Hematopoietic multipotent progenitor cell treated with erythropoietin and hydrocortisone succinate and interleukin-3 and kit ligand, for 15 days (in vitro differentiated cells): ENCODE results near the gene SDHA.
"Not testable (repeated sequence)": the region's sequence is repeated elsewhere in the genome, so short reads cannot be mapped to it uniquely, and the experiment has no call there.

Source experiments
- DNase-seq: peaks from one replicate; pipeline ENCODE4 v3.0.0-alpha.2; 2015; ENCODE audit warnings: low spot score

Gene SDHA

DNA sequence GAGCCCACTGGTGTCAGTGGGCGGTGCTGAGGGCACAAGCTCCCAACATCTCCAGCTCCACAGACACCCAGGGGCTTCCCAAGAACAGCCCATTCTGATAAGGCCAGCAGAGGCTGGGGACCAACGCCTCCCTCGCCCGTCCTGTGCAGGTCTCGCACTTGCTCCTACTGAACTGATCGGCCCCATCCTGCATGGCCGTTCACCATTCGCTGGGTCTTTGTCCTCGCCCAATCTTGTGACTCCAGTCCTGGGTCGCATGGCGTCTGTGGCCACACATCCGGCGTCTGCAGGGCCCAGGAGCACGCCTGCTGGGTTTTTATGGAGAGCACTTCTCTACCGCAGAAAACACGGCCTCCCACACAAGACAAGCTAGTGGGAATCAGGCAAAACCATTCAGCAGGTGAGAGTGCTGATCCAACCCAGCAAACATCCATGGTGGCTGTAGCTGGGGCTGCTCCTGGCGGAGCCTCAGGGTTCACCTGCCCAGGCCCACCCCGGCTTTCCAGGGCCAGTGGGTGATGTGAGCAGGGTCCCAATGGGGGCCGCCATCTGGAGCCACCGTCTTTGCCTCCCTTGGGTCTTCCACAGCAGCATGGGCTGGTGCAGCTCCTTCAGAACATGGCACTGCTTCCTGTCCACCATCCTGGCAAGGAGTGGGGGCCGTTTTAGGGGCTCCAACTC lies 19.5 kb upstream of the SDHA start:
- DNase-seq, result no peak

DNA sequence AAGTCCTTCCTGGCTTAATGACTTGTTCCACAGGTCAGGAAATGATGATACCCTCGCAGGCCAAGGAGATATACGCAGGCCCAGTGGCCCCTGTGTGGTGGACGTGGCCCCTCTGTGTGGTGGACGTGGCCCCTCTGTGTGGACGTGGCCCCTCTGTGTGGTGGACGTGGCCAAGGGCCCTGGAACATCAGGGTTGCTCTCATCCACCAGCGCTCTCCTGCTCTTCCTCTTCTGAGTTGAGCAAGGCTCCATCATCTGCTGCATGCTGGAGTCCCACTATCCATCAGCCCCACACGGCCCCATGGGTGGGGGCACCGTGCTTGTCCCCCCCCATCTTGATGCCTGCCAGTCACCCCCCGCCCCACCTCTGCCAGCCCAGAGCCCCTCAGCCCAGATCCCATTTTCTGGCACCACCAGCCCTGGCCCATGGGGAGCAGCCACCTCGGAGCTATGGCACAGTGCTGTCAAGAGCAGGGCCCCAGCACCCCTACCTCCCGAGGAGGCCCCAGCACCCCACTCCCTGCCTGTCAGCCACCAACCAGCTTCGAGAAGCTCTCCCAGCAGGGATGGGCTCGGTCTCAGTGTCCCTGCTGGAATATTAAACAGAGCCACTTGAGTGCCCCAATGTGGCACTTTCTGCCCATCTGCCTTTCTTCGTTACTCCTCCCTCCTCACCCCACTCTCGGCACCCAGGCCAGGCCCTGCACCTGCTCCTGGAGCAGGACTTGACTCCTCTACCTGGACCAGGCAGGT lies 18.7 kb upstream of the SDHA start:
- DNase-seq, result no peak

DNA sequence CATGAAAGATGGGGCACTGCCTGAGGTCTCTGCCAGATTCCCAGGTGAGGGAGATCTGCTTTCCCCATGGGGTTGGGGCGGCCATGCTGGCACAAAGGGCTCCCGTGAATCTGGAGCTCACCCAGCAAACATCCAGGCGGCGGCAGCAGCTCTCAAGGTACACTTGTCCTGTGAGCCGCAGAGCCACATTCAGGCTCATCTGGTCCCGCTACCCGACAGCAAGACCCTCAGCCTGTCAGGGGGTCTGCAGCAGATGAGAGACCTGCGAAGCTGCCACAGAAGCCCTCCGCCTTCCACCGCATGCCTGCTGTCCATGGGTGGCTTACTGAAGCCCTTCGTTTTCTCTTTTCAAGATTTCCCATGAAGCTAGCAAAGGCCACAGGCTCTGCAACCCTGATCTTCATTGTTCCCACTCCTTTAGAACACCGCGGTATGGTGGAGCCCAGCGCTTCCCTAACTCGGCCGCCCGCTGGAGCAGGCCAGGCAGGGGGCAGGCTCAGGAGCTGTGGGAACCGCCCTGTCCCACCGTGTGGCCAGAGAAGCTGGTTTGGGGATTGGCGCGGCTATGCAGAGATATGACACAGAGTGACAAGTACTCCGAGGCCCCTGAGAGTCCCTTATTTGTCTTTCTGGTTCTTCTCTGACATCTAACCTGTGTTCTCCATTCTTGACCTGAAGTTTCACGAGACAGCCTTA lies 18.0 kb upstream of the SDHA start:
- DNase-seq, result no peak

DNA sequence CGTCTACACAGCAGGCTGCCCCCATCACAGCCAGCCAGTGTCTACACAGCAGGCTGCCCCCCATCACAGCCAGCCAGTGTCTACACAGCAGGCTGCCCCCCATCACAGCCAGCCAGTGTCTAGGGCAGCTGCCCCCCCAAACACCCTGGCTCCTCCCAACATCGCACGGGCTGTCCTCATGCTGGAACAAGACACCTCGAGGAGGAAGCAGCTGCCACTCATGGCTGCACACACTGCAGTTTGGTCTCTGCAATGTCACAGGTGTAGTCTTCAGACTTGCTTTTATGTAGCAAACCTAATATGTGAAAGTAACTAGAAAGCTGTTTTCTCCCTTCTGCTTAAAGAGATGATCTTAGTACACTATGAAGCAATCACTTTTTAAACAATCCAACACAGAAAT lies 17.1 kb upstream of the SDHA start:
- no peak for DNase-seq

DNA sequence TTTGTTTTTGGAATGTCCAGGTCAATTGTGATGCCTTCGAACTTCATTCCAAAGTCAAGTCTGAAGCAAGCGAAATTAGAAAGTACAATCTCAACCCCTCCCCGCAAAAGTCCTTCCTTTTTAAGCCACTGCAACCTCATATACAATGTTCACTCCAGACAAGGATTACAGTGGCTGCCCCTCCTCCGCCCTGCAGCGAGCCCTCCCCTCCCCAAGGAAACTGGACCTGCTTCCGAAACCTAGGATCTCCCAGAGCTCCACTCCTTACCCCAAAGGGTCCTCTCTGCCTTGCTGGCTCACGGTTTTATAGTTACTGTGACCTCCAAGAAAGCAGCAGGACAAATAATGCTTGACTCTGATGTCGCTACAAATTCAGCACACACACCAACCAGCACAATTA lies 16.4 kb upstream of the SDHA start:
- no peak for DNase-seq

DNA sequence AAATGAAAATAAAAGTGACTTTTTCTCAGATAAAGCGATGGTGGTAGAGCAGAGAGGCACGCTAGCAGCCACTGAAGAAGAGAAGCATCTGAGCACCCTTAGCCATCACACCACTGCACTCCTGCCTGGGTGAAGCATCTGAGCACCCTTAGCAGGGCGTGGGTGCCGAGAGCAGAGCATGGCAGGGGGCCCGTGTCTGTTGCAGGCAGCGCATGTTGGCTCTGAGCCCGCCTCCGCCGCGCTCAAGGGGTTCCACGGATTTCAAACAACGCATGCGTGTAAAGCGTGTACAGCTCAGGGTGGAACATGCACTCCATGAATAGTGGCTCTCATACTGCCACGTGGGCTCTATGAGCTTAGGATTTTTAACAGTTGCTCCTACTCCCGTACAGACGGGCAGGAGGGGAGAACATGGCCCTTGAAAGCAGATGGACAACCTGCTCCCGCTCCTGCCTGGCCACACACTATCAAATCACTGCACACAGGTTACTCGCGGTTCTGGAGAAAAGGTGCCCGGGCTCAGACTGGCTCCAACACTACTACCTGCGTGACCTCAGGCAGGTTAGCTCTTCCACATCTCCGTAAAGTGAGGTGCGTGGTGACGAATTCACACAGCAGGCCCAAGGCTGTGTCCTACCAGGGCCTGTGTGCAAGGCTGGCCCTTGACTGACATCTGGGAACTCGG lies 14.7 kb upstream of the SDHA start:
- no peak for DNase-seq

DNA sequence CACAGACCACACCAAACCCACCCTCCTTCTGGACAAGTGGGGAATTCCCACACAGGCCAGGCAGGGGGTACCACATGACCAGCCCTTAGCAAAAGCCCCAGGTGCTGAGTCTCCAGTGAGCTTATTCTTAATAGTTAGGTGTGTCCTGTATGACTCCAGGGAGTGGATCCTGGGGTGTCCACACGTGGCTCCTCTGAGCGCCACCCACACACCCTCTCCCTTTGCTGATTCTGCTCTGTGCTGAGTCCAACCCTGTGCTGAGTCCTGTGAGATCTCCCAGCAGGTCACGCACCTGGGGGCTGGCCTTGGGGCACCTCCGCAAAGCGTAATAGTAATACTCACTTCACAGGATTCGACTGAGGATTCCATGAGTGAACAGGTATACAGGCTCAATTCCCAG lies 14.1 kb upstream of the SDHA start:
- no peak for DNase-seq

DNA sequence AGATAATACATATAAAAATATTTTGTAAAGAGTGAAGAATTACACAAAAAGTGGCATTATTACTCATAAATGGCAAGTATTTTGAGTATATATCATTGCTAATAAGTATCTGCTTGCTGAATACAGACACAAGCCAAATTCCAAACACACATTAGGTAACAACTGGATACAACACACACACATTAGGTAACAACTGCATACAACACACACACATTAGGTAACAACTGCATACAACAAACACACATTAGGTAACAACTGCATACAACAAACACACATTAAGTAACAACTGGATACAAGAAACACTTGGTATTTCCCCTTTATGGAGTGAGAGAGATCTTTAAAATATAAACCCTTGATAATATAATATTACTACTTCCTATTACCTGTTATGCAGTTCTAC lies 13.7 kb upstream of the SDHA start:
- DNase-seq, result no peak

DNA sequence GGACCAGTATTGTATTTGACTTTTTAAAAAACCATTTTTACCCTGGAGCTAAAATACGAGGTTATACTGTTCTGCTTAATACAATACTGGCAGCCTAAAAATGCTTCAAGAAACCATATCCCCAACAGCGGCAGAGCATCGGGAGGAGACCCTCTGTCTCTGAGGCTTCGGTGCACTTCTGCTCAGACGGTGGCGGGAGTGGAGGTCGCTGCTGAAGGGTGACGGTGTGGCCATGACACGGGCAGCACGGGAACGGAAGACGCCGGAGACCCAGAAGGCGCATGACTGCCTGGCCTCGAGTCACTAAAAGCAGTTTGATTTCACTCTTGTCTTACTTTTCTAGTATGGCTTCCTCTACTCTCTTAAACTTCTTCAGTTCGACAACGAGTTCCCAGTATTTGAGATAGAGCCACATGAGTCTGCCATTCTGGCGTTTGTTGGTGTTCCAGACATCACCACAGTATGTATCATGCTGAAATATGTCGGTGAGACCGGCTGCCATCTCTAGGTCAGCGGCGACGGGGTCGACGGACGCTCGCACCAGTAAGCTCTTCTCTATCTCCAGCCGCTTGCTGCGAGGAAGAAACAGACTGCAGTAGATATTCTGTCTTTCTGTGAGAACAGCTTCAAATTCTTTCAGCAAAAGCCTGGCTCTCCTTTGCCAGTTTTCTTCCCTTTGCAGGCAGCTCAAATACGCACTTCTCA lies 13.0 kb upstream of the SDHA start:
- no peak for DNase-seq

DNA sequence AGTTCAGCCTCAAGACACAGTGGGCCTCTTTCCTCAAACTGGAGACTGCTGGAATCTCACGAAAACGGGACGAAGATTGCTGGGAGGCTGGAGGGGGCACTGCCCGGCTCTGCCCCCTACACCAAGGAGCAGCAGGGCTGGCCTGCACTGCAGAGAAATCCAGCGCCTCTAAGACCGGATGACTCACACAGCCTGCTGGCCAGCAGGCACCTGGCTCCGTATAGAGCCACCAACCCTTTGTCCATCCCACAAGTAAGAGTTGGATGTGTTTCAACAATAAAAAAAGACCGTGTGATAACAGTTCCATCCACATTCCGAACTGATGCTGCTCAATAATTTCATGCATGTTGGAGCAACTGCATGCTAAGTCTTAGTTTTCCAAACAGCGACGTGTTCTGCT lies 11.7 kb upstream of the SDHA start:
- DNase-seq, result no peak

DNA sequence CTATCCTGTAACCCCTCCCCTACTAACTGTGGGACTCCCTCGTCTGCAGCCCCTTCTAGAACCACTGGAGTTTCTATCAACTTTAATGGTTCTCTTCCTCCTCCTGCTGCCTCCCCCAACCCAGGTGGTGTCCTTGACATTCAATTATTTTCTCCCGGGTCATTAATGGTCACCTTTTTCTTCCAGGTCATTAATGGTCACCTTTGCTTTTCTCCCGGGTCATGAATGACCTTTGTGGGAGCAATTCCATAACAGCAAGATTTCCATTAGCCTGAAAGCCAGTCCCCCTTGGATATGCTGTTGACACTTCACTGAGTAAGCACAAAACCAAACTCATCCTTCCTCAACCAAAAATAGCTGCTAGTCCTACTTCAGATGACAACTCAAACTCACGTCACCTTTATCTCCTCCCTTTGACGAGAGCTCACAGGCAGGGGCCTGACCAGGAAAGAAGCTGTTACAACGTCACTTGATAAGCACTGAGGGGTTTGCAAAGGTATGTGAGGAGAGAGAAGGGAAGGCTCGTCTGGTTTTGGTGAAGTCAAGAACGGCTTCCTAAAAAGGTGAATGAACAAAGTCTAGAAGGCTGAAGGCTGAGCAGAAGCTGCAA lies 11.1 kb upstream of the SDHA start:
- DNase-seq, result no peak

DNA sequence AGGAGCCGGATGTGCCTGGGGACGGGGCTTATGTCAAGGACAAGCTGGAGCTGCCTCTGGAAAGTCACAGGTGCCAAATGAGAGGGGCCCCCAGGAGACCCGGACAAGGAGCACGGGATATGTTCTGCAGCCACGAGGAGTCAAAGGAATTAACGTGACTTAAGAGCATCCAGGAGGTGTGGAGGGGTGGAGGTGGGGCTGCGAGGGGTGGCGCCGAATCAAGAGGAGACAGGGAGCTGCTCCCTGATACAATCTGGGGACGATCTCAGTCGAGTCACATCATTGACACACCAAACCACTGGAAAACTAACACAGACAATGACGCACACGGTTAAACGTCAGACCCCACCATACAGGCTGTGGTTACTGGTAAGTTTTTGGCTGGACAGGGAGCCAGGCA lies 10.5 kb upstream of the SDHA start:
- DNase-seq, result no peak

DNA sequence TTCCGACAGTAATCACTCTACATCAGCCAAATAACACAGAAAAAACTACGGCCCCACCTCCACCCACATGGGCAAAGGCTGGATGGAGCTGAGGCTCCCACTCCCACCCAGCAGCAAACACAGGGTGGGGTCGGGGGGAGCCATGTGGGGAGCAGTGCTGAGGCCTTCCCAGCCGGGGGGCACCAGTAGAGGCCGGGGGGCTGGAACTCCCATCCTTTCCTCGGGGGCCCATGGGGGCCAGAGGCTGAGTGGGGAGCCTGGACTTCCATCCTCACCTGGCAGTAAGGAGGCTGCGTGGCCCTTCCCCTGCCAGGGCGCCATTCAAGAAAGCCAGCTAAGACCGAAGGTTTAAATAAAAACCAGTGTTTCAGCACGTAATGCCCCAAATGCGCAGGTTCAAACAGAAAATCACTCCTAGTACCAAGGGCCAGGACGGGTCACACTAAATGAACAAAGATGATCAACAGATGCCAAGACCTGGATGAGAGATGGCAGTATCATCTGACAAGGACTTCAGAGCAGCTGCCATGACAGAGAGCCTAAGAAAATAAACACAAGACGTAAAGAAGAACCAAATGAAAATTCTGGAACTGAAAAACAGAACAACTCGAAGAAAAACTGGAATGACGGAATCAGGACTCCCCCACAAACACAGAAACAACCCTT lies 9.5 kb upstream of the SDHA start:
- no peak for DNase-seq

DNA sequence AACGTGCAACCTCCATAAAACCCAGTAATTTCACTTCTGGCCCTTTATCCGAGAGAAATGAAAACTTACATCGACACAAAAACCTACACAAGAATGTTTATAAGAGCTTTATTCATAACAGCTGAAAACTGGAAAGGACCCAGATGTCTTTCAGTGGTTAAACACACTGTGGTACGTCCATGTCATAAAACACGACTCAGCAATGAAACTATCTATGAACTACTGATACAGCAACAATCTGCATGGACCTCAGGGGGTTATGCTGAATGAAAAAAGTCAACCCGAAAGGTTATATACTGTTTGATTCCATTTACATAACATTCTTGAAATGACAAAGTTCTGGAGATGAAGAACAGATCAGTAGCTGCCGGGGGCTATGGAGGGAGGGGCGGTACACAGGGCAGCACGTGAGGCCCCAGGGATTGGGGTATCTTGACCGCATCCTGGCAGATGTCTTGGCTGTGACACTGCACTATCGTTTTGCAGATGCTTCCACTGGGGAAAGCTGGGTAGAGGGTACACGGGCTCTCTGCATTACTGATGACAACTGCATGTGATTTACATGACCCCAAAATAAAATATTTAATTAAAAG lies 4.2 kb upstream of the SDHA start:
- no peak for DNase-seq

DNA sequence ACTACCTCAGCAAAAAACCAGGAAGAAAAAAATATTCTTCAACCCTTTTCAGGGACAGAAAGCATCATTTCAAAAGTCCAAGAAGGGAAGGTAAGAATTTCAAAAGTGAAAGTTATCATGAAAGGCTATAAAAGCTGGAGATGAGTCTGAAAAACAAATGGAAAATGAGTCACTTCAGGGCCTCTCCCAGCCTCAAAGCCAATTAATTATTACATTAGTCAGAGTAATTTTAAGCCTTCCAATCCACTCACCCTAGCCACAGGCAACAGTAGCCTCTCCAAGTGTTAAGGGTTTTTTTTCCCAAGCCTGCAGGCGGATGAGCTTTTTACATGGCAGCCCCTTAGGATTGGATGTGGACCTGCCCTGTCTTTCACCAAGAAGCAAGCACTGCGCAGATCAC lies 2.9 kb upstream of the SDHA start:
- not testable (repeated sequence) for DNase-seq

DNA sequence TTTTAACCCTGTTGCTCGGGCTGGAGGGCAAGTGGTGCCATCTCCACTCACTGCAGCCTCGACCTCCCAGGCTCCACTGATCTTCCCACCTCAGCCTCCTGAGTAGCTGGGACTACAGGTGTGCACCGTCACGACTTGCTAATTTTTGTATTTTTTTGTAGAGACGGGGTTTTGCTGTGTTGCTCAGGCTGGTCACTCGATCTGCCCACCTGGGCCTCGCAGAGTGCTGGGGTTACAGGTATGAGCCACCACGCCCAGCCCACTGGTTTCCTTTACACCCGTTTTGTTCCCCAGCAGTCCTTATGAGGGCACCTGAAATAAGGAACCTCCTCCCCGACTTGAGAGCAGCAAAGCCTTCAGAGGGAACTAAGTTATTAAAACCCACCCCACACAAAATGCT lies 2.0 kb upstream of the SDHA start:
- DNase-seq, result not testable (repeated sequence)

DNA sequence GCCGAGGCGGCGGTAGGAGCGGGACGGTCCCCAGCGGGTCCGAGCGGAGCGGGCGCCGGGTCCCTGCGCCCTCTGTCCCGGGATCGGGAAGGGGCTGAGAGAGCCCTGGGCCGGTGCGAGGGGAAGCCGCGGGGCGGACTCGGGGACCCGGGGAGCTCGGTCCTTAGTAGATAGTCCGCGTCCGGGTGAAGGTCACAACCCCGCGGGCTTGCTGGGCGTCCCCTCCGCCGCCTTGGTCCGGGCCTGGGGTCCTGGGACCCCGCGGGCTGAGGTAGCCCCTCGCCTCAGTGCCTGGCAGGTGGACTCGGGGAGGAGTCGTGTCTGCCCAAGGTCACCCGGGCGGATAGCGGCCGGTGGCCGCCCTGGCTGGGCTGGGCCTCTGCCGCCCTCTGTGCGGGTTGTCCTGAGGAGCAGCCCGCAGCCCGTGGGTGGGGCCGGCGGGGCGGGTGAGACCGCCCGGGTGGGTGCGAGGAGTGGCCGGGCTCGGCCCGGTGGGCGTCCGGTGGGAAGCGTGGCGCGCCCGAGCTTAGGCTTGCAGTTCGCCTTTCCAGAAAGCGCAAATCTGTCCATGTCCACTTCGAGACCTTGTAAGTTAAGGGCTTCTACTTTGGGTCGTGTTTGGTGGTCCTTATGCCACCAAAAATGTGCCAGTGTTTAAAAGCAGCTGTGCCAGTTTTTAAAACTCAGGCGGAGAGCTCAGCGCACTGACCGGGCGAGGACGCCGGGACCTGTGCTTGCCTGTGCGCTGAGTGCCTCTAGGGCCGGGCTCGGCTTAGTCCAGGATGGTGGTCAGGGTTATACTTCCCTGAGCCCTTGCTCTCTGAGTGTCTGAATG lies 554 bp downstream of the SDHA start:
- DNase-seq, result peak; percentile 31

DNA sequence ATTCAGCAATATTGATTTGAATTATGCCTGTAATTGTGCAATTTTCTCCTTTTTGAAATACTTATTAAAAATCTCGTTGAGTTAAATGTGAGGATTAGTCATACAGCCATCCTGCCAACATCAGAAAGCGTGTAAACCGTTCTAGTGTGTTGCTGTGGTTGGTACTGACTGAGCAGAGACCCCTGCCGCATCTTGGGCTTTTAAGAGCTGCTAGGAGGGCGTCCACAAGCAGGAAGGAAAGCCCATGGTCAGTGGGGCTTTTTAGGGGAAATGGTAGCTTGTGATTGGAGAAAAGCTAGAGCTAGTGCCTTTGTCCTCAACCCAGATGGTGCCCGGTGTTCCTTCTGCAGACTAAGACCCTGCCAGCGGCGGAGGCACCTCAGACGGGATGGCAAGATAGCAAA lies 1.3 kb downstream of the SDHA start:
- peak; percentile 33 for DNase-seq

DNA sequence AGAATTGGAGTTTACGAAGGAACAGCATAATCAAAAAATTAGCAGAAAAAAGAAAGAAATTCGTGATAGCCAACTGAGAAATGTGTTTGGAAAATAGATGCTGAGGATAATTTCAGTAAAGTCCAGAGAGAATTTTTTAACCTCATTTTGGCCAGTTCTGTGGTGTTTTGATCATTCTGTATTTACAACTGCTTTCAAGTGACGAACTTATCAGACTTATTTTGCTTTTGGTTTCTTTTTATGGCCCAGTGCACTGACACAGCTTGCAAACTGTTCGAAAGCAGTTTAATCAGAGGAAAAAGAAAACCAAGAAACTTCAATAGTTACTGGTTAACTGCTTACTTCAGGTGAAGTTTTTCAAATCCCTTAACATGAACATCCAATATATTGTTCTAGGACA lies 1.9 kb downstream of the SDHA start:
- DNase-seq, result peak; percentile 60
